Ovary (tissue), 3 donors: Measurements from ENCODE around the gene CNDP1.

Experiments used
- CTCF ChIP-seq, 3 donors: fragments of 450-650 bp in 2 of 3; fragments of 200-600 bp in 1 of 3; IDR thresholded peaks; one replicate each; pipeline versions ENCODE4 v1.5.1 to v1.8.0; 2016 to 2022; ENCODE audit warnings: antibody characterized with exemption in 3 of 3, mild to moderate bottlenecking in 1 of 3
- POLR2A ChIP-seq: fragments of 450-650 bp; IDR thresholded peaks from one replicate; pipeline ENCODE4 v1.6.1; 2017; ENCODE audit warnings: antibody characterized with exemption, mild to moderate bottlenecking, moderate library complexity
- donor health status: DM: no; HTN: no; CAD: no.

GRCh38 chr18:74534981-74535649 lies 815 bp downstream of the CNDP1 start:
- TF ChIP-seq CTCF (IDR thresholded peaks at IDR 0.05) (no peak), POLR2A (no peak)
